Fibroblast of mammary gland (primary cell): Measurements from ENCODE around the gene HES4.

ENCODE experiments used
- DNase-seq: peaks from one replicate; pipeline ENCODE4 v3.0.0-alpha.2; 2010; ENCODE audit warnings: low read depth
- H3K4me3 ChIP-seq: 2 replicates; pipeline ENCODE4 v1.5.1; 2011; ENCODE audit warnings: low read depth, mild to moderate bottlenecking, low read length, moderate library complexity; ENCODE audit not compliant: control insufficient read depth
- CTCF ChIP-seq: conservative IDR thresholded peaks from 2 replicates; pipeline ENCODE4 v1.5.1; 2011; ENCODE audit warnings: low read depth, low read length, inconsistent platforms; ENCODE audit not compliant: control insufficient read depth, insufficient read depth

HES4 gene

GRCh38 chr1:1026599-1027413 is 26.9 kb upstream of the HES4 start:
- H3K4me3 ChIP-seq: no peak overlapping the region
- DNase-seq: no peak
- no peak for TF ChIP-seq CTCF

GRCh38 chr1:1025730-1026129 is 25.8 kb upstream of the HES4 start:
- TF ChIP-seq CTCF: no peak
- H3K4me3 ChIP-seq: no peak overlapping the region
- no peak for DNase-seq

GRCh38 chr1:1024771-1025699 is 25.1 kb upstream of the HES4 start:
- H3K4me3 ChIP-seq: no peak overlapping the region
- no peak for DNase-seq
- no peak for TF ChIP-seq CTCF

DNA sequence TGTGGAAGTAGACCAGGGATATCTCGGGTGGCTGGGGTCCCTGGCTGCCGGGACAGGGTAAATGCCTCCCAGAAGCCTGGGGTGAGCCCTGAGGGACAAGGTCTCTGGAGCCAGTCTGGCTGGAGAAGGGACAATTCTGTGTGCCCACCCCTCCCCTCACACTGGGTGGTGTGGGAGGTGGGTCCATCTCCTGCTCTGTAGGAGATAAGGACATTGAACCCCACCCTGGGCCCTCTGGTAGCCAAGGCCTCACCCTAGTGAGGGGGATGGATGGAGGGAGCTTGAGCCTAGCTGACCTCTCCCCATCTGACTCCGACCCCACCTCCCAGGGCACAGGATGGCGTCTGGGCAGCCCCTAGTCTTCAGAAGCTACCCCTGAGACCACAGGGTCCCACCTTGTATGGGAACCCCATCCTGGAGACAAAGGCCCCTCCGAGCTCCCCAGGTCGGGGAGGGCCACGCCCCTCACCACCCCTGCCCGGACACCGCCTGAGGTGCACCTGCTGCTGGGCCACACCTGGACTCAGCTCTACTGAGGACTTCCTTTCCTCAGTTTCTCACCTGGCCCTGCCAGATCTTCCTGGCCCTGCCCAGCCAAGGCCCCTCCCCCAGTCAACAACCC is 24.4 kb upstream of the HES4 start:
- no peak for DNase-seq
- no peak overlapping the region for H3K4me3 ChIP-seq
- no peak for TF ChIP-seq CTCF

GRCh38 chr1:1023700-1024099 is 23.8 kb upstream of the HES4 start:
- no peak for DNase-seq
- no peak overlapping the region for H3K4me3 ChIP-seq

More at GRCh38 chr1:1023700-1024099, 23.8 kb upstream of the HES4 start:
- no peak for TF ChIP-seq CTCF
